Endodermal cell (in vitro differentiated cells): ENCODE measurements around the gene RNF145. TPM values are rescaled to one million over a fixed set of nuclear protein-coding genes. Genes with fewer than 3 reads are reported as not detected.

Experiments used
- DNase-seq: peaks from one replicate; pipeline ENCODE4 v3.0.0-alpha.2; 2017
- H3K27ac ChIP-seq: 2 replicates; pipeline ENCODE4 v1.5.1; 2013; ENCODE audit warnings: mild to moderate bottlenecking, low read depth, low read length, moderate library complexity
- H3K27me3 ChIP-seq: 2 replicates; pipeline ENCODE4 v1.6.1; 2013; ENCODE audit warnings: mild to moderate bottlenecking, low read length, moderate library complexity; ENCODE audit not compliant: insufficient read depth, control insufficient read depth, poor library complexity, severe bottlenecking
- H3K36me3 ChIP-seq: 2 replicates; pipeline ENCODE4 v1.7.0; 2013; ENCODE audit warnings: mild to moderate bottlenecking, low read length, moderate library complexity; ENCODE audit not compliant: control insufficient read depth, insufficient read depth
- H3K4me1 ChIP-seq: one replicate; pipeline ENCODE4 v1.7.0; 2013; ENCODE audit warnings: low read length; ENCODE audit not compliant: control insufficient read depth, insufficient read depth
- H3K4me3 ChIP-seq: 2 replicates; pipeline ENCODE4 v1.5.1; 2013; ENCODE audit warnings: mild to moderate bottlenecking, low read length, moderate library complexity
- H3K9ac ChIP-seq: 2 replicates; pipeline ENCODE4 v1.6.1; 2013; ENCODE audit warnings: mild to moderate bottlenecking, low read length, moderate library complexity; ENCODE audit not compliant: poor library complexity, severe bottlenecking; ENCODE audit errors: extremely low read depth
- H3K9me3 ChIP-seq: 2 replicates; pipeline ENCODE4 v1.6.1; 2013; ENCODE audit warnings: mild to moderate bottlenecking, low read length, moderate library complexity; ENCODE audit not compliant: control insufficient read depth
- H3K27ac Mint-ChIP-seq: 2 replicates; pipeline ENCODE4 v1.8.0; 2020; ENCODE audit warnings: mixed read lengths
- H3K27me3 Mint-ChIP-seq: 2 replicates; pipeline ENCODE4 v1.8.0; 2021; ENCODE audit warnings: mild to moderate bottlenecking, mixed read lengths; ENCODE audit not compliant: insufficient read depth
- H3K36me3 Mint-ChIP-seq: 2 replicates; pipeline ENCODE4 v1.8.0; 2020; ENCODE audit warnings: low read depth, mixed read lengths
- H3K4me1 Mint-ChIP-seq: 2 replicates; pipeline ENCODE4 v1.8.0; 2020; ENCODE audit warnings: mixed read lengths
- H3K4me3 Mint-ChIP-seq: 2 replicates; pipeline ENCODE4 v1.8.0; 2020; ENCODE audit warnings: mild to moderate bottlenecking, moderate library complexity, mixed read lengths
- H3K9me3 Mint-ChIP-seq: 2 replicates; pipeline ENCODE4 v1.8.0; 2020; ENCODE audit warnings: mild to moderate bottlenecking, mixed read lengths
- CTCF ChIP-seq: fragments of 200-600 bp; sonication (generic); conservative IDR thresholded peaks from 2 replicates; pipeline ENCODE4 v1.5.0; 2021; ENCODE audit warnings: antibody characterized with exemption, mild to moderate bottlenecking
- WGBS, 2 experiments: methylation state at CpG; one replicate each; pipeline versions ENCODE4 v1.1.5 to v1.1.7; 2013; ENCODE audit warnings: missing lambda C conversion rate in 2 of 2, mixed read lengths in 1 of 2; ENCODE audit not compliant: insufficient coverage in 1 of 2, insufficient read length in 1 of 2; 5-methylcytosine and 5-hydroxymethylcytosine counted together
- total RNA-seq, 2 donors: library from RNA; stranded (reverse); fragmentation: NEBNext Ultra II Directional in 1 of 2; extraction: Animal tissue kit (Norgen Biotek cat#: 25700) in 1 of 2; gene quantifications; 2 replicates in 1 of 2; 3 replicates in 1 of 2; pipeline ENCODE4 v1.2.1, GENCODE V29; 2021

RNF145 gene
- total RNA-seq, 2 donors from 2014 or later = 50.2 to 50.4 TPM

GRCh38 chr5:159203351-159203750 is 6.0 kb downstream of the RNF145 start:
- H3K27me3 Mint-ChIP-seq = no peaks in the 10 kb centered on the region
- H3K4me3 Mint-ChIP-seq = no peak overlapping the region
- Histone ChIP-seq H3K4me1 (peaks cover 4% of the 10 kb centered on the region), H3K27me3 (no peaks in the 10 kb centered on the region), H3K27ac (no peak overlapping the region), H3K9me3 (no peaks in the 10 kb centered on the region), H3K9ac (no peak overlapping the region), H3K36me3 (peaks cover 22% of the 10 kb centered on the region), H3K4me3 (no peak overlapping the region)
- 90 to 94% methylated on average over 2 of the region's 2 CpGs for WGBS, 2 experiments
- H3K4me1 Mint-ChIP-seq = peaks cover 23% of the 10 kb centered on the region
- H3K27ac Mint-ChIP-seq = no peak overlapping the region
- TF ChIP-seq CTCF = no peak
- DNase-seq = no peak
- no peaks in the 10 kb centered on the region for H3K9me3 Mint-ChIP-seq
- H3K36me3 Mint-ChIP-seq = peaks cover 4% of the 10 kb centered on the region

- no peak for TF ChIP-seq CTCF
- H3K36me3 ChIP-seq = peaks cover 30% of the 10 kb centered on the region
- Mint-ChIP-seq H3K4me1 (peaks cover 18% of the 10 kb centered on the region), H3K4me3 (no peak overlapping the region), H3K27me3 (no peaks in the 10 kb centered on the region), H3K9me3 (no peaks in the 10 kb centered on the region), H3K36me3 (peaks cover 7% of the 10 kb centered on the region), H3K27ac (no peak overlapping the region)
- no peak overlapping the region for H3K9ac ChIP-seq
- no peaks in the 10 kb centered on the region for H3K27me3 ChIP-seq
- no peaks in the 10 kb centered on the region for H3K9me3 ChIP-seq
- 73 to 100% methylated on average over 1 to 4 of the region's 4 CpGs for WGBS, 2 experiments
- peaks cover 4% of the 10 kb centered on the region for H3K4me1 ChIP-seq
- no peak overlapping the region for H3K4me3 ChIP-seq
- H3K27ac ChIP-seq = no peak overlapping the region
- DNase-seq = no peak
Measured at GRCh38 chr5:159202151-159202550, 7.2 kb downstream of the RNF145 start.

- Histone ChIP-seq H3K27ac (no peak overlapping the region), H3K4me3 (no peak overlapping the region), H3K9ac (no peak overlapping the region), H3K36me3 (peaks cover 37% of the 10 kb centered on the region), H3K4me1 (no peaks in the 10 kb centered on the region), H3K9me3 (no peaks in the 10 kb centered on the region), H3K27me3 (no peaks in the 10 kb centered on the region)
- WGBS, 2 experiments = 97% methylated on average over 2 of the region's 2 CpGs; no CpG with 5 or more reads in 1 of the 2 experiments
- no peak for DNase-seq
- Mint-ChIP-seq H3K27me3 (no peaks in the 10 kb centered on the region), H3K4me1 (peaks cover 12% of the 10 kb centered on the region), H3K27ac (no peak overlapping the region), H3K36me3 (peaks cover 13% of the 10 kb centered on the region), H3K4me3 (no peak overlapping the region), H3K9me3 (no peaks in the 10 kb centered on the region)
- no peak for TF ChIP-seq CTCF
Measured at GRCh38 chr5:159199780-159200179, 9.6 kb downstream of the RNF145 start.
